Lung (tissue), 12 donors: ENCODE measurements around the gene RAC3. TPM values are rescaled to one million over a fixed set of nuclear protein-coding genes. Genes with fewer than 3 reads are reported as not detected.

Source experiments
- ATAC-seq: fragments of 200-7000 bp; cut with Tn5 transposase; one replicate; pipeline ENCODE4 v1.9.1; 2020; ENCODE audit warnings: moderate number of reproducible peaks; ENCODE audit not compliant: insufficient read depth, low FRiP score
- DNase-seq, 3 donors: peaks; one replicate each; pipeline ENCODE4 v3.0.0-alpha.2; 2013 to 2017
- H3K27ac ChIP-seq, 2 donors: one replicate each; pipeline ENCODE4 v1.5.1; 2013; ENCODE audit warnings: mild to moderate bottlenecking in 2 of 2, moderate library complexity in 2 of 2, control low read depth in 1 of 2, inconsistent platforms in 1 of 2, low read depth in 1 of 2, low read length in 1 of 2
- H3K27me3 ChIP-seq, 3 donors: one replicate each; pipeline ENCODE4 v1.5.1; 2013; ENCODE audit warnings: low read length in 2 of 3; ENCODE audit not compliant: control insufficient read depth in 3 of 3, insufficient read depth in 3 of 3
- H3K36me3 ChIP-seq, 4 donors: one replicate each; pipeline ENCODE4 v1.5.1; 2013; ENCODE audit warnings: low read length in 4 of 4, mild to moderate bottlenecking in 1 of 4, moderate library complexity in 1 of 4; ENCODE audit not compliant: control insufficient read depth in 4 of 4, insufficient read depth in 4 of 4
- H3K4me1 ChIP-seq, 5 donors: one replicate each; pipeline ENCODE4 v1.5.1; 2013; ENCODE audit warnings: low read length in 5 of 5, mild to moderate bottlenecking in 2 of 5, moderate library complexity in 1 of 5; ENCODE audit not compliant: control insufficient read depth in 5 of 5, insufficient read depth in 5 of 5
- H3K4me3 ChIP-seq: one replicate; pipeline ENCODE4 v1.5.1; 2013; ENCODE audit warnings: mild to moderate bottlenecking, control low read depth, moderate library complexity
- H3K9ac ChIP-seq, 2 donors: one replicate each; pipeline ENCODE4 v1.5.1; 2013; ENCODE audit warnings: low read length in 2 of 2, control low read depth in 1 of 2; ENCODE audit not compliant: insufficient read depth in 1 of 2
- H3K9me3 ChIP-seq, 4 donors: one replicate each; pipeline ENCODE4 v1.5.1; 2013; ENCODE audit warnings: low read length in 3 of 4, mild to moderate bottlenecking in 1 of 4, moderate library complexity in 1 of 4; ENCODE audit not compliant: control insufficient read depth in 4 of 4, insufficient read depth in 3 of 4
- CTCF ChIP-seq: IDR thresholded peaks from 2 replicates; pipeline ENCODE4 v1.5.1; 2012; ENCODE audit warnings: mild to moderate bottlenecking; ENCODE audit errors: control extremely low read depth, extremely low read depth
- WGBS, 2 donors: extraction: QIAGEN DNeasy Blood & Tissue Kit; methylation state at CpG; one replicate each; pipeline ENCODE4 v1.1.7; 2013; 5-methylcytosine and 5-hydroxymethylcytosine counted together
- polyA plus RNA-seq, 2 donors: library from polyadenylated mRNA; stranded (reverse); fragments of 200-250 nt; gene quantifications; one replicate each; pipeline ENCODE4 v1.2.1, GENCODE V29; 2013
- total RNA-seq, 2 donors: library from RNA; depleted of rRNA in 1 of 2; stranded (reverse); fragments of >200 nt in 1 of 2; gene quantifications; one replicate each; pipeline ENCODE4 v1.2.1, GENCODE V29; 2014 to 2021
- donor health status: control.
- donor health status: control.
- donor health status: Bipolar disorder and iron deficiency.
- donor health status: healthy.
- donor health status: DM: yes; HTN: yes; CAD: no.

The RAC3 gene
- total and polyA plus RNA-seq, 4 donors: 6.0 to 8.3 (median 8.1) TPM

- no peak overlapping the region for H3K27ac ChIP-seq
- no peak overlapping the region for H3K4me3 ChIP-seq
- TF ChIP-seq CTCF: no peak
- H3K9me3 ChIP-seq: no peaks in the 10 kb centered on the region
- no peaks in the 10 kb centered on the region for H3K36me3 ChIP-seq
- peaks cover 0 to 8% (median 0%) of the 10 kb centered on the region in 5 donors for H3K4me1 ChIP-seq
- DNase-seq (no peak), ATAC-seq (no peak)
- H3K9ac ChIP-seq: no peak overlapping the region
- H3K27me3 ChIP-seq: peaks cover 0 to 2% (median 0%) of the 10 kb centered on the region in 3 donors
These were observed 39.1 kb downstream of the RAC3 start for GRCh38 chr17:82070611-82071010.

DNA sequence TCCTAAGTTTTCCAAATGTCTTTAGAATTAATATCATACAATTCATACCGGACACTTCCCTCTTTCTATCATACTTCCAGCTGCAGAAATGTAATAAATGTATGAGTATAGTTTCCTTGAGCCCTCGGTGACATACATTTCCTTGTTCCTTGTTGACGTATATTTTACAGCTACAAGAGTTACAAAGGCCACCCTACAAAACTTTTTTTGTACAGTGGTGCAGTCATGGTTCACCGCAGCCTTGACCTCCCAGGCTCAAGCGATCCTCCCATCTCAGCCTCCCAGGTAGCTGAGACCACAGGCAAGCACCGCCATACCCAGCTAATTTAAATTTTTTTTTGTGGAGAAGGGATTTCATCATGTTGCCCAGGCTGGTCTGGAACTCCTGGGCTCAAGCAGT is 41.3 kb downstream of the RAC3 start:
- Histone ChIP-seq H3K27me3 (peaks cover 0 to 2% (median 0%) of the 10 kb centered on the region in 3 donors), H3K27ac (no peak overlapping the region), H3K9ac (no peak overlapping the region), H3K4me1 (no peaks in the 10 kb centered on the region), H3K4me3 (no peak overlapping the region), H3K9me3 (no peaks in the 10 kb centered on the region), H3K36me3 (peaks cover 0 to 2% (median 0%) of the 10 kb centered on the region in 4 donors)
- DNase-seq: no peak
- ATAC-seq: no peak
- TF ChIP-seq CTCF: no peak
- 81 to 83% methylated on average over 6 of the region's 6 CpGs for WGBS, 2 donors

DNA sequence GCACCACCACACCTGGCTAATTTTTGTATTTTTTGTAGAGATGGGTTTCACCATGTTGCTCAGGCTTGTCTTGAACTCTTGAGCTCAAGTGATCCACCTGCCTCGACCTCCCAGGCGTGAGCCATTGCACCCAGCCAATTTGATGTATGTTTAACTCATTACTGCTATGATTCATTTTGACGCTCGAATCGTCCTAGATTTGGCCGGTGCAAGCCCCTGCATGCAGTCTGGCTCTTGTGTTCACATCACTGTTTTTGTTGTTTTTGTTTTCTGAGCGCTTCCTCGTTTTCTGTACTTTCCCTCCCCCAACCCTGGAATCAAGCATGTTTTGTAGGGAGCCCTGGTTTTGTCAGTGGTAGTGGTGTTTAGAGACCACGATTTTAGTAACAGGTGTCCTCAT is 42.0 kb downstream of the RAC3 start:
- WGBS, 2 donors: 84 to 88% methylated on average over 9 of the region's 9 CpGs
- no peak for ATAC-seq

More for the DNA sequence above, 42.0 kb downstream of the RAC3 start:
- peaks cover 0 to 2% (median 0%) of the 10 kb centered on the region in 3 donors for H3K27me3 ChIP-seq
- H3K27ac ChIP-seq: no peak overlapping the region
- TF ChIP-seq CTCF: no peak
- no peak overlapping the region for H3K9ac ChIP-seq
- DNase-seq: no peak
- H3K9me3 ChIP-seq: no peaks in the 10 kb centered on the region
- no peaks in the 10 kb centered on the region for H3K4me1 ChIP-seq
- H3K36me3 ChIP-seq: peaks cover 0 to 8% (median 2%) of the 10 kb centered on the region in 4 donors
- H3K4me3 ChIP-seq: no peak overlapping the region
